ENCODE measurements around the gene MXI1. TPM values are rescaled to one million over a fixed set of nuclear protein-coding genes. Genes with fewer than 3 reads are reported as not detected.

The MXI1 gene
- total and polyA plus RNA-seq, 2 of the 4 experiments (the other 2 are of a cell fraction), result 7.2 to 11.8 TPM

- no peak overlapping the region for H3K4me3 ChIP-seq (ENCODE audit: insufficient read depth, low read depth, low read length)
- no peak overlapping the region for H2BK120ac ChIP-seq (ENCODE audit: low read depth, low read length)
- no peaks in the 10 kb centered on the region for H3K9me1 ChIP-seq (ENCODE audit: insufficient read depth, low read length)
- in situ Hi-C loops (cut with MboI; ENCODE audit: low sequenced_read_pairs) (no loop called here), dilution Hi-C loops (cut with HindIII; ENCODE audit: low sequenced_read_pairs, unreplicated experiment) (no loop called here), intact Hi-C loops (cut with micrococcal nuclease) (no loop called here)
- H3K18ac ChIP-seq (ENCODE audit: low read depth, low read length), result no peak overlapping the region
- CTCF ChIA-PET, result no interaction called here
- no peak overlapping the region for H3K27ac ChIP-seq (ENCODE audit: insufficient read depth, low read length)
- BruUV-seq (replicated peaks), result no TSS peak
- no peak overlapping the region for H4K5ac ChIP-seq (ENCODE audit: low read depth, low read length)
- H2BK15ac ChIP-seq (ENCODE audit: low read depth, low read length), result no peak overlapping the region
- no peak overlapping the region for H3K56ac ChIP-seq (ENCODE audit: extremely low read depth, insufficient read depth, low read length)
- no peak for ATAC-seq (ENCODE audit: low read depth)
- H4K8ac ChIP-seq (ENCODE audit: low read depth in 2 of 2, low read length in 2 of 2), result no peak overlapping the region
- H2AK5ac ChIP-seq (ENCODE audit: low read depth, low read length), result no peak overlapping the region
- H4K91ac ChIP-seq (ENCODE audit: insufficient read depth, low read depth, low read length), result no peak overlapping the region
- H3K4me2 ChIP-seq (ENCODE audit: low read depth, low read length), result no peak overlapping the region
- H3K4ac ChIP-seq (ENCODE audit: low read depth, low read length), result no peak overlapping the region
- no peaks in the 10 kb centered on the region for H4K20me1 ChIP-seq (ENCODE audit: insufficient read depth, low read length)
- WGBS, 2 experiments (ENCODE audit: extremely low coverage in 2 of 2, insufficient read length in 1 of 2), result 82% methylated on average over 1 of the region's 1 CpG; no CpG with 5 or more reads in 1 of the 2 experiments
- H3K14ac ChIP-seq (replicated peaks; ENCODE audit: low read depth, low read length), result no peak overlapping the region
- no peak overlapping the region for H2AK9ac ChIP-seq (replicated peaks; ENCODE audit: low read depth, low read length, poor library complexity)
- TF ChIP-seq NFE2L2 (IDR thresholded peaks at IDR 0.05; ENCODE audit: low read depth, low read length) (no peak), RAD21 (IDR thresholded peaks at IDR 0.05; ENCODE audit: low read length) (no peak), RCOR1 (IDR thresholded peaks at IDR 0.05; ENCODE audit: insufficient replicate concordance, low read length) (no peak), BHLHE40 (IDR thresholded peaks at IDR 0.05; ENCODE audit: low read depth, low read length) (no peak), CEBPB (IDR thresholded peaks at IDR 0.05; ENCODE audit: low read depth, low read length) (no peak), MAZ (IDR thresholded peaks at IDR 0.05; ENCODE audit: borderline replicate concordance, low read depth, low read length) (no peak), POLR2A (IDR thresholded peaks at IDR 0.05; ENCODE audit: low read depth, low read length) (no peak), CTCF (conservative IDR thresholded peaks at IDR 0.05; ENCODE audit: low read depth, low read length) (no peak), FOS (IDR thresholded peaks at IDR 0.05; ENCODE audit: low read depth, low read length) (no peak), CHD1 (IDR thresholded peaks at IDR 0.05; ENCODE audit: low read depth, low read length) (no peak)
- H3K36me3 ChIP-seq (ENCODE audit: control insufficient read depth, insufficient read depth, low read length), result no peaks in the 10 kb centered on the region
- no peak overlapping the region for H3K23ac ChIP-seq (ENCODE audit: low read depth, low read length)
- POLR2A ChIA-PET (ENCODE audit: unreplicated experiment), result no interaction called here
- H3K4me1 ChIP-seq (ENCODE audit: control insufficient read depth, insufficient read depth, low read length), result no peaks in the 10 kb centered on the region
- no peaks in the 10 kb centered on the region for H3K79me1 ChIP-seq (ENCODE audit: low read depth in 1 of 2, low read length in 2 of 2)
- H2AFZ ChIP-seq (replicated peaks; ENCODE audit: low read length, poor library complexity), result no peak overlapping the region
- no peak overlapping the region for H2BK20ac ChIP-seq (ENCODE audit: low read depth, low read length)
- no peak overlapping the region for H2BK5ac ChIP-seq (ENCODE audit: low read depth, low read length, poor library complexity, severe bottlenecking)
- no peaks in the 10 kb centered on the region for H3K9me3 ChIP-seq (ENCODE audit: control insufficient read depth, insufficient read depth, low read length)
- H3K9ac ChIP-seq (ENCODE audit: low read depth, low read length), result no peak overlapping the region
- no peak for DNase-seq
- no peaks in the 10 kb centered on the region for H3K27me3 ChIP-seq (ENCODE audit: control insufficient read depth, insufficient read depth, low read length)
These were observed 44.7 kb downstream of the MXI1 start for GRCh38 chr10:110252151-110252550.
